HG03045 (cell line): ENCODE results near the gene PNMT.

Experiments
- ATAC-seq: cut with Tn5 transposase; IDR thresholded peaks from one replicate; pipeline ENCODE4 v1.9.1; 2021; ENCODE audit warnings: mild to moderate bottlenecking, moderate library complexity; ENCODE audit not compliant: unreplicated experiment

PNMT gene

DNA sequence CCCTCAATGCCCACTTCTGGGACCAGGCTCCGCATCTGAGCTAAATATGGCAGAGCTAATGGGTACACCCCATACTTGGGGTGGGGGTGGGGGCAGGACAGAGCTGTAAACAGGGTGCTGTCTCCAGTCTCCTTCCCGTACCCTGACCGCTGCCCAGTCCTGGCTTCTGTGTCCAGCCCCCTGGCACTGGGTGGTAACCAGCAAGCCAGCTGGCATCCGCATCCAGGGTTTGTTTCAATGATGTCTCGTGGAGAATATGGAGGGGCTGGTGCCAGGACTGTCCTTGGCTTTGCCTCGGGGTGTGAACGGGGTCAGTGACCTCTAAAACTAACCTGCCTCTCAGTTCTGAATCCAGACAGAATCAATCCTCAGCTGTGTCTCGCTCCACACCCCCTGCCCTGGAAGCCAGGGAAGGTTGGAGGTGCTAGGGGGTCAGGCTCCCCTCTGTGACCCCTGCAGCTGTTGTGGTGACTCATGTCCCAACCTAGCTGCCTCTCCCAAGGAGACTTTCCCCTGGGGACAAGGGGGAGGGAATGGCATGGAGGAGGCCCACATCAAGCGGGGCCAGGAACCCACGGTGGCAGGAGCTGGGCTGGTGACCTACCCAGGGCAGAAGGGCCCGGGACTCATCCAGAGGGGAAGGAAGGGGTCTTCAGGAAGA lies 1.5 kb upstream of the PNMT start:
- no peak for ATAC-seq

DNA sequence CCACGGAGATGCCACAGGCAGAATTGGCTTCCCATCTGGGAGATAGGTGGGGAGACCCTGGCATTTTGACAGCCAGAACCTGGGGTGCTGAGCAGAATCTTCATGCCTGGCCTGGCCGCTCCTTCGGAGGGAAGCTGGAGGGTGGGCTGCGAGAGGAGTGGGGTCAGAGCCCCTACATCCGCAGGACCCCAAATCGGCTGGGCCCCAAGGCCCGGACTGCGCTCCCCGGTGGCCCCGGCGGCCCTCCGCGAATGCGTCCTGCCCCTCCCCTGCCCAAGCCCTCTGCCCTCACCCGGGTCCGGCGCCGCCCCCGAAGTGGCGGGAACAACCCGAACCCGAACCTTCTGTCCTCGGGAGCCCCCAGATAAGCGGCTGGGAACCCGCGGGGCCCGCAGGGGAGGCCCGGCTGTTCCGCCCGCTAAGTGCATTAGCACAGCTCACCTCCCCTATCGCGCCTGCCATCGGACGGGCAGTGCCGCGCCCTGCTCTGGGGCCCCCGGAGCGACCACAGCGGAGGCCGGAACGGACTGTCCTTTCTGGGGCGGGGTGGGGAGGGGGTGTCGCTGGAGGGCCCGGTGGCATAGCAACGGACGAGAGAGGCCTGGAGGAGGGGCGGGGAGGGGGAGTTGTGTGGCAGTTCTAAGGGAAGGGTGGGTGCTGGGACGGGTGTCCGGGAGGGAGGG lies 850 bp upstream of the PNMT start:
- no peak for ATAC-seq

DNA sequence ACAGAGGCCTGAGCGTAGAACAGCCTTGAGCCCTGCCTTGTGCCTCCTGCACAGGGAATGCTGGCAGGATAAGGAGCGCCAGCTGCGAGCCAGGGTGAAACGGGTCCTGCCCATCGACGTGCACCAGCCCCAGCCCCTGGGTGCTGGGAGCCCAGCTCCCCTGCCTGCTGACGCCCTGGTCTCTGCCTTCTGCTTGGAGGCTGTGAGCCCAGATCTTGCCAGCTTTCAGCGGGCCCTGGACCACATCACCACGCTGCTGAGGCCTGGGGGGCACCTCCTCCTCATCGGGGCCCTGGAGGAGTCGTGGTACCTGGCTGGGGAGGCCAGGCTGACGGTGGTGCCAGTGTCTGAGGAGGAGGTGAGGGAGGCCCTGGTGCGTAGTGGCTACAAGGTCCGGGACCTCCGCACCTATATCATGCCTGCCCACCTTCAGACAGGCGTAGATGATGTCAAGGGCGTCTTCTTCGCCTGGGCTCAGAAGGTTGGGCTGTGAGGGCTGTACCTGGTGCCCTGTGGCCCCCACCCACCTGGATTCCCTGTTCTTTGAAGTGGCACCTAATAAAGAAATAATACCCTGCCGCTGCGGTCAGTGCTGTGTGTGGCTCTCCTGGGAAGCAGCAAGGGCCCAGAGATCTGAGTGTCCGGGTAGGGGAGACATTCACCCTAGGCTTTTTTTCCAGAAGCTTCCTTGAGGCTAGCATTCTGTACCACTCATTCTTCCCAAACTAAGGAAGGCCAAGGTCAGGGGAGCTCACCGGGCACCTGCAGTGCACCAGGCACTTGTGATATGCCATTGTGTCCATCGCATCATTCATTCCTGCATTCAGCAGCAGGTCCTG lies 1.9 kb downstream of the PNMT start:
- ATAC-seq: no peak

DNA sequence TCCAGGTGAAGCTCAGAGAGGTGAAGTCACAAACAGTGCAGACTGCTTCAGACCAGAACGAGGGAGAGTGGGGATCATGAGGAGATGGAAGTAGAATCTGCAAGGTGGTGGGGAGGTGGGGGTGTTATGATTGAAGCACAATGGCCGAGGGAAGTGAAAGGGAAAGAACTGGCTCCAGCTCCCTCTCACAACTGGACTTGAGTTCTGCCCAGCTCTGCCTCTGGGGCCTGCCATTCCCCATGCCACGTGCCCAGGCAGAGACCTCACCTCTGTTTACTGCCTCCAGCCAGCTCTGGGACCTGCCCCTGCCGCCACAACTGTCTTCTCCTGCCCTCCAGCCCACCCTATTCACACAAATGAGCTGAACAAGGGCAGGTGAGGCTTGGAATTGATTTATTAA lies 2.5 kb downstream of the PNMT start:
- ATAC-seq: no peak

DNA sequence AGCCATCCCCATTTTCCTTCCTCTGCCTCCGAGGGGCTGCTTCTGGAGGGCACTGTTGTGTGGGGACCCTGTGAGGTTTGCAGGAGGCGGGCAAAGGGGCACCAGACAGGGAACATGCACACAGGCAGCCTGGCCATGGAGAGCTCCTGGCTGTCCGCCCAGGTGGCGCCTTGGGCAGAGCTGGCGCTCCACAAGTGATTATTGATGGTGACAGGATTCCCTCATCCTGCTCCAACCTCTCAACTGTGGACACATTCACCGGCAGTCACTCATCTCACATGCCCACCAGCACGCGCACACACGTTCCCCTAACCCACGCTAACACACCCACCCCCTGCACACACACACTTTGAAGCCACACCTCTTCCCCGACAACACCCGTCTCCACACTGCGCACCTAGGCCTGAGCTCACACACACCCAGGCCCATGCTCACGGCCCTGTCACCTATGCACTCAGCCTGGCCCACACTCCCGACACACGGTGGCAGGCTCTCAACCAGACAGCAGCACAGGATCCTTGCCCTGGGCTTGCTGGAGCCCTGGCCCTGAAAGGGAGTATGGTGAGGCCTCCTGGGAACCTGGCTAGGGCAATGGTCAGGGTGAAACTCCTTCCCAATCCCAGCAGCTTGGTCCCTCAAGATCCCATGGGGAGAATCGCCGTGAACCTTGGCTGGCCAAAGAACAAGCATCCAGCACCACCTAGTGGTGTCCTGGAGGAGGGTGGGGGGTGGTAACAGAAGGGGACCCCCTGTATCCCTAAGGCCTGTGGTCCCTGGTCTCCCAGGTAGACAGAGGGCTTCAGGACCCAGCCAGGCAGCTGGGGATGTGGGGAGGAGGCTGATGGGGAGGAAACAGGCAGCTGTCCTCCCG lies 3.6 kb downstream of the PNMT start:
- no peak for ATAC-seq

DNA sequence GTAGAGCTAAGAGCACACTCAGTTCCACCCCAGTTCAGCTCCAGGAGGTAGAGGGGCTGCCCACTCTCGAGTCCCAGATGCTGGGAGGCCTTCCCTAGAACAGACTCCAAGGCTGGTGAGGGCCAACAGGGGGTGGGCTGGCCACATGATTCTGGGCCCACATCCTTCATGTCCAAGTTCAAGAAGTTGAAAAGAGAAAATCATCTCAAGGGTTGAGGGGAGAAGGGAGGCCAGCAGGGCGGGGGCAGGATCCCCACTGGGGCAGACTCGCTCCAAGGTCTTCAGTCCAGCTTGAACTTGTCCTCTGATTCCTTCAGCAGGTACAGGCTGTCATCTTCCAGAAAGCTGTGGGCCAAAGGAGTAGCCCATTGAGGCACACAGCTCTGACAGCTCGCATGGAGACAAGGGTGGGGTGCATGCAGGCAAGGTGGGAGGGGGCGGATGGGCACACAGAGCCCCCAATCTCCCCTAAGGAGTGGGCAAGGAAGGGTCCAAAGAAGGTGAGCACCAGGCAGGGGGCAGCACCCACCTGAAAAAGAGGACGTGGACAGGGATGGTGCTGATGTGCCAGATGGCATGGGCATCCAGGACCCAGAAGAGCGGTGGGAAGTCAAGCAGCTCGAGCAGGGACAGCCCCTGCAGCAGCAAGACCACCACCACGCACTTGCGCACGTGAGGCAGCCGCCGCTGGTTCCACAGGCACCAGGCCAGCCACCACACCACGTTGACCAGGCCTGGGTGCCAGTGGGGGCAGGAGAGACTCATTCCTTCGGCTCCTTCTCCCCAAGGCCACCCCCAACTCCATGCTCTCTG lies 4.5 kb downstream of the PNMT start:
- no peak for ATAC-seq

DNA sequence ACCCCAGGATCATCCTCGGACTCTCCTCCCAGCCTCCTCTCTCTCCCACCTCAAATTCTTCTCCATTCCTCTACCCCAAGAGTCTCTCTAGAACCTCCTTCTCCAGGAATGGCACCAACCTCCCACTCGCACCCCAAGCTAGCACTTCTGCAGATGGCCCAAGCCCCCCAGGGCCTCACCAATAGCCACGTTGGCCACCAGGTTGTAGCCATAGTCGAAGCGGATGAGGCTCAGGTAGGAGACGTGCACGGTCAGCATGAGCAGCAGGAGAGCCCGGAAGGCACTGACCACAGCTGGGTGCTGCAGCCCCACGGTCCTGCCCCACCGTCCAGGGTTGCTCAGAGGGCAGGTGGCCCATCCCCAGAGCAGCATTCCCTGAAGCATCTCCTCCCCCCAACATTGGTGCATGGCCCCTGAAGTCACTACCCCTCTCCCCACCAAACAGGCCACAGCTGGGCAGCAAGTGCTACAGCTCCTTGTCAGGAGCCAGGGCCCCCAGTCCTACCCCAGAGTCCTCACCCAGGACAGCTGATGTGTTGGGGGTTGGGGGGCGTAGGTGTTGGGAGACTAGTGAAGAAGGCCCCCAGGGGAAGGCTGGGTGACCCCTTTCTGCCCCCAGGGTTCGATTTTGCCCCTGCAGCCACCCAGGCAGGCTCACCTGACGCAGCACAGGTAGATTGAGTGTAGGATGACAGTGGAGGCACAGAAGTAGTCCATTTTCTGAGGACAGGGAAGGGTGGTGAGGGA lies 5.3 kb downstream of the PNMT start:
- no peak for ATAC-seq

DNA sequence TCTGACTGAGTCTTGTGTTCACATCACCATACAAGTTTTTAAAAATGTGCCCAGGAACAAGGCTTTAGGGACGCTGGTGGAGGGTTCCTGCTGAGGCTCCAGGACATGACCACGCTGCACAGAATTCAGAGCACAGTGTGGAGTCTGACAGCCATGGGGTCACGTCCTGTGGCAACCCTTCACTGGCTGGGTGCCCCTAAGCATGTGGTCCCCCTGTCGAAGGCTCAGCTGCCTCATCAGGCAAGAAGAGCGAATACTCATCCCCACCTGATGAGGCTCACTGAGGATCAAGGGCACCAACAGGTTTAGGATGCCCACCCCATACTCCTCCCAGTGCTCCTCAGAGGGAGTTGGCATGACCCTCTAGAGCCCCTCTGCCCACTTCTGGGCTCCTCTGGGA lies 5.9 kb downstream of the PNMT start:
- no peak for ATAC-seq

DNA sequence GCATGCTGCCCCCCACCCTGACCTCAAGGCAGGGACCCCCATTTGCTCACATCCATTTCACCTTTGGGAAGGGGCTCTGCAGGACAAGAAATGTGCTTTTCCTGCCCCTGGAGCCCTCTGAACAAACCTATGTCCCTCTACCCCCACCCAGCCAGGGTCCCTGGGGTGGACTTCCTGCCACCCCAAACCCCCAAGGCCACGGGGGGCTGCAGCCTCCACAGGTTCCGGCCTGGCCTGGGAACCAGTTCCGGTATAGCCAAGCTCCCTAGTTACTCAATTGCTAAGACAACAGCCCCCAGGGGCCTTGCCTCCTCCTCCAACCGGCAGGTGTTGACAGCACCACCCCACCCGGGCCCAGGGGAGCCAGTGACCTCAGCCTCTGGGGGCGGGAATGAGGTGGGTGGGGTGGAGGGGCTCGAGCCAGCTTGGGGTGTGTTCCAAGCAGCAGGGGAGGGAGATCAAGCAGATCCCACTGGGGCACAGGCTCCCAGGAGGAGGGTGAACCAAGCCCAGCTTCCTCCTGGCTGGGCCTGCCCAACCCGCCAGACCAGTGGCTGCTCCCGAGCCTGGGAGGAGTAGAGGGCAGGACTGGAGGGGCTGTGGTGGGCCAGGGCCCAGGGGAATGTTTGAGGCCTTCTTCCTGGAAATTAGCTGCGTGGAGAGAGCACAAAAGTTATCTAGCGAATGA lies 6.6 kb downstream of the PNMT start:
- no peak for ATAC-seq

DNA sequence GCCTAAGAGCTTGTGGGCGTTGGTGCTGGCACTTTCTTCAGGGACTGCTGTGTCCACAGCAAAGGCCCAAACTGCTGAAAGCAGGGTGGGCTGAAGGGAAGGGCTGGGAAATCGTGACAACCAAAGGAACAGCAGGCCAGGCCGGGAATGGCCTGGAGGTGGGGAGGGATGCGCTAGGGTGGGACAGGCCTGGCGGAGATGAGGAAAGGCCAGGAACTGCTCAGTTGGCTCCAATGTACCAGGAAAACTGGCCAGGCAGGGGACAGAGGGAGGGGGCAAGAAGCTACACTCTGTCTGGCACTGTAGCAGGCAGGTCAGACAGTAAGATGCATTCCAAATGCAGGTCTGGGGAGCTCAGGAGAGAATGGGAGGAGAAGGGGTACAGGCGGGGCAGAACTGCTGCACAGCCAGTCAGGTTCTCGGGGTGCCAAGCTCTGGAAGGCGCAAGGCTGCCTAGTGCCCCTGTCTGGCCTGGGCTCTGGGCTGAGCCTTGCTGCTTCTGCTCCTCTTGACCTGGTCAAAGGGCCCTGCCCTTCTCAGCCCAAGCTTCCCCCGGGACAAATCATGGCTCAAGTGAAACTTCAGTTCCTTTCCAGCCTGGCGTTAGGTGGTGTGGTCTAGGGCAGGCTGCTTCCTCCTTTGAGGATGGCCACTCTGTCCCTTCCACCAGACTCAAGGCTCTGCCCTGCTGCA lies 7.3 kb downstream of the PNMT start:
- ATAC-seq: no peak

DNA sequence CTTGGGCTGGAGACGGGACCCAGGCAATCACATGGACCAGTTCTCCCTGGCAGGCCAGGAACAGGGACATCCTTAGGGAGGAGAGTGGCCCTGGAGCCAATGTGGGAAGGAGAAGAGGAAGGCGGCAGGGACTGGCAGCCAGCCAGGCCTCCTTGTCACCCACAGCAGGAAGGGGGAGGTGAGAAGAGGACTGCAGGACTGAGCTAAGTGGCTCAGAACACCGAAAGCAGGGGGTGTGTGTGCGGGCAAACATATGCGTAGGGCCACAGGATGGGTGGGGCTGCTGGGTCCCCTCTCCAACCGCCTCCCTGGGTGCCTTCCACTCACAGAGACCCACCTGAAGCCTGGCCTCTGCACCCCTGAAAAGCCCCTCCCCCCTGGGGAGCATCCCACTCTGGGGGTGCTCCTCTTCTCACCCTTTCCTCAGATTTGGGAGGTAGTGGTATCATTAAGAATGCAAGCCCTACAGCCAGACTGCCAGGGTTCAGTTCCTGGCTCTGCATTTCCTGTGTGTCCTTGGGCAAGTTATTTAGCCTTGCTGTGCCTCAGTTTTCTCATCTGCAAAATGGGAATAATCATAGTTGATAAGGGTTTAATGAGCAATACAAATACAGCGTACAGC lies 8.1 kb downstream of the PNMT start:
- ATAC-seq: no peak

DNA sequence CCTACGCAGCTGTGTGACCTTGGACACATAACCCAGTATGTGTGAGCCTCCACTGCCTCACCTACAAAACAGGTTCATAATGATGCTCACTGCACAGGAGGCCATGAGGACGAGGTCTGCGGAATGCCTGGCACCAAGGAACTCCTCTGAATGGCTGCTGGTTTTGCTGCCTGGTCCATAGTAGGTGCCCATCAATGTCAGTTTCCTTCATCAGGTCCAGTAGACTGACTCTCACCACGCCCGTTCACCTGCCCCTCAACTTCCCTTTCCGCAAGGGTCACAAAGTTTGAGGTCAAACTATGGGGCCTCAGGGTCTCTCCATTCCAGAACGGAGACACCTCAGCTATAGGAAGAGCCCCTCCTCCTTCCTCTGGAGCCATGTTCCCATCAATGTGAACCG lies 8.8 kb downstream of the PNMT start:
- ATAC-seq: no peak

DNA sequence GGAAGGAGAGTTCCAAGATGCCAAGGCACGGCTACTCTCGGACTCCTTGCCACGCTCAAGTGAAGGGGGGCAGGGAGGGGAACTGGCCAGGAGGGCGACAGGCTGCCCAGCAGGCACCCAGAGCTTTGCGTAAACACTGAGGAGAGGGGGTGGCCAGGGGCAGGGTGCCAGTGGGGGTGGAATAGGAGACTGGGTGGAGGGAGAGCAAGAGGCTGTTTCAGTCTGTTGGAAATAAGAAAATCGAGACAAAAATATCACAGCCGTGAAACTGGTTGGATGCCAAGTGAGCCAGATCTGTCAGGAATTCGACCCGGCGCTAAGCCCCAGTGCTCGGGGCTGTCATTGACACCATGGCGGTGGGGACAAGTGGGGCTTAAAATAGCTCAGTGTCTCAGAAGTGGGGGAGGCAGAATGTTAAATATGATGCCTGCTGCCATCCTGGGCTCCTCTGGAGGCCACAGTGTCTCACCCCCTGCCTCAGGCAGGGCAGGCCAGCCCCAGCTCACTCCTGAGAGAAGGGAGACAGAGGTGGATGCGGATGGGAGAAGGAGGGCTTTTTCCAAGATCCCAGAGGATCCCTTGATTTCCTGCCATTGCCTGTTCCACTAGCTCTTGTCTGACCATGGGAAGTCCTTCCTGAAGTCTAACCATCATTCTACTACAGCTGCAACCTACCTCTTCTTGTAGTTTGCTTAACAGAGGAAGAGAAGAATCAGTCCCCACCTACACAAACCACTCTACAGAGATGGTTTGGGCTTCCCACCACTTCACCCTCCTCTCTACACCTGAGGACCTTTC lies 9.5 kb downstream of the PNMT start:
- no peak for ATAC-seq

DNA sequence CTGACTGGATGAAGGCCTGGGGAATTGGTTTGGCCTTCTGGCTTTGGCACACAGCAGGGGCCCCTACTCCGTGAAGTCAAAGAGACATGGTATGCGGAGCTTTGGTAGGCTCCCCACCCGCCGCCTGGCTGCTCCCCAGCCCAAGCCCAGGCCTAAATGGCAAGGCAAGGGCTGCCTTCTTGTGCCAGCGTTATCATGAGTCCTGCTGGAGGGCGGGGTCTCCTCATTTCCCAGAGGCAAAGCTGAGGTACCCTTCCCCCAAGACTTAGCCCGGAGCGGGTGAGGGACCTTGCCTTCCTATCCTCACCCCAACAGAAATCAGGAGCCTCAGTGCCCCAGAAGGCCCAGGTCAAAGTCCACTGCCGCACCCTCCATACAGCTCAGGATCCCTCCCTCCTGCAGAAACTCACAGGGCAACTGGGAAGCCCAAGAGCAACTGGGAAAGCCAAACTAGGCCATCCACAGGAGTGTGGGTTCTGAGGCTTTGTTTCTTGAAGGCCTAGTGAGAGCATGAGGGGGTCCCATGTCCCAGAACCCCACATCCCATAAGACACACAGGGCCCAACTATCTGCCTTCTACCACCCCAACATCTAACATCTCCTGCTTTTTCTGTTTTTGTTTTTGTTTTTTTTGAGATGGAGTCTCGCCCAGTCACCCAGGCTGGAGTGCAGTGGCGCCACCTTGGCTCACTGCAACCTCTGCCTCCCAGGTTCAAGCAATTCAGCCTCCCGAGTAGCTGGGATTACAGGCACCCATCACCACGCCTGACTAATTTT lies 10.3 kb downstream of the PNMT start:
- no peak for ATAC-seq

DNA sequence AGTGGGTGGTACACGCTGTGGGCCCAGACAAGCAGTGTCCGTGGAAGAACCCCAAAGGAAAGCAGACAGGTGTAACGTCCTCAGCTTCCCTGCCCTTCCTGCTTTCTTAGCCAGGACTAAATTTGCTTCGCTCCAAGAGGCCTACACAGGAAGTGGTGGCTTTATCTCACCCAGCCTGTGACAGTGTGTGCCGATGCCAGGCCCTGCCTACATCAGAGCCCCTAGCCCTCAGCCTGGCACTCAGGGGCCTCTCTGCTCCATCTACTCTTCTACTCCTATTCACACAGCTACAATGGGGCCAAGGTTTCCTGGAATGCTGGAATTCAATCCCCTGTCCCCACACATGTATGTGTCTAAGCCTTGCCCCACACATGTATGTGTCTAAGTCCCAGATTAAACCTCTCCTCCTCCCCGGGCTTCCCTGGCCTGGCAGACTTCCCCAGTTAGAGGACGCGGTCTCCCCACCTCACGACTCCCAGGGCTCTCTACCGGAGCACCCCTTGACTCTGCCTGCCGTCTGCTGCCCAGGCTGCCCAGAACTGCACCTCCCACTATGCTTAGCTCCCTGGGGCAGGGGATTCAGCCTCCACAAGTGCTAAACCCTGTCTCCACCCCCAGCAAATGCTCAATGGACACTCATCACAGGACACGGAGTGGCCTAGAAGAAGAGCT lies 11.4 kb downstream of the PNMT start:
- no peak for ATAC-seq
